ENCODE data around the gene DOCK2.

Gene DOCK2

DNA sequence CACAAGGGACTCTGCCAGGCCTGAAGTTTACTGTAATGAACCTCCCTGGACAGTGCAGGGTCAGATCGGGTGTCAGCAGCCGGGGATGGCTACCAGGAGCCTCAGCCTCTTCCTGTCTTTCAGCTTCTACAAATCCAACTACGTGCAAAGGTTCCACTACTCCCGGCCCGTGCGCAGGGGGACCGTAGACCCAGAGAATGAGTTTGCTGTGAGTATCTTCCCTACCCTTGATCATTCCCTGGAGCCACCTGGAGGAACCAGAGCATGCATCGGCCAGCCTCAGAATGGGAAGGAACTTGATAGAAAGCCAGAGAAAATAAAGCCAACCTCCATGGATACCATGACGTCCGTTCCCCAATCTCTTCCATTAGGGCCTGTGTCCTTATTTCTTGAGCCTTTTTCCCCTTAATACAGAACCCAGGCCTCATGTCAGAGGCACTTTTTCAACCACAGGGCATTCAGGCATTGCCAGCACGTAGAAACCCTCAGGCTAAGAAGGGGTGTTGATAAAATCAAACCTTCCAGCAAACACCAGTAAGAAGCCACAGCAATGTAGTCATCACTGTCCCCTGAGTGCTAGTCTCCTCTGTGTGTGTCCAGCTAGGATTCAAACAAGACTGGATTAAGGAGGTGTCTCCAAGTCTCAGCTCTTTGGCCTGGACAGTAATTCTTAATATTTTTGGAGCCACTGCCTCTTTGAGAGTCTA, 419.6 kb downstream of the DOCK2 start:
- DNase-seq: no peak
- TF ChIP-seq, protein P1, sequence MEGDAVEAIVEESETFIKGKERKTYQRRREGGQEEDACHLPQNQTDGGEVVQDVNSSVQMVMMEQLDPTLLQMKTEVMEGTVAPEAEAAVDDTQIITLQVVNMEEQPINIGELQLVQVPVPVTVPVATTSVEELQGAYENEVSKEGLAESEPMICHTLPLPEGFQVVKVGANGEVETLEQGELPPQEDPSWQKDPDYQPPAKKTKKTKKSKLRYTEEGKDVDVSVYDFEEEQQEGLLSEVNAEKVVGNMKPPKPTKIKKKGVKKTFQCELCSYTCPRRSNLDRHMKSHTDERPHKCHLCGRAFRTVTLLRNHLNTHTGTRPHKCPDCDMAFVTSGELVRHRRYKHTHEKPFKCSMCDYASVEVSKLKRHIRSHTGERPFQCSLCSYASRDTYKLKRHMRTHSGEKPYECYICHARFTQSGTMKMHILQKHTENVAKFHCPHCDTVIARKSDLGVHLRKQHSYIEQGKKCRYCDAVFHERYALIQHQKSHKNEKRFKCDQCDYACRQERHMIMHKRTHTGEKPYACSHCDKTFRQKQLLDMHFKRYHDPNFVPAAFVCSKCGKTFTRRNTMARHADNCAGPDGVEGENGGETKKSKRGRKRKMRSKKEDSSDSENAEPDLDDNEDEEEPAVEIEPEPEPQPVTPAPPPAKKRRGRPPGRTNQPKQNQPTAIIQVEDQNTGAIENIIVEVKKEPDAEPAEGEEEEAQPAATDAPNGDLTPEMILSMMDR (IDR thresholded peaks at IDR 0.05): no peak
- Mint-ChIP-seq H3K36me3 (ENCODE audit: low read depth) (no peaks in the 10 kb centered on the region), H3K27me3 (ENCODE audit: low read depth, poor library complexity) (peaks cover 17% of the 10 kb centered on the region), H3K27ac (no peak overlapping the region), H3K4me1 (peaks cover 14% of the 10 kb centered on the region), H3K4me3 (no peak overlapping the region), H3K9me3 (no peaks in the 10 kb centered on the region)

DNA sequence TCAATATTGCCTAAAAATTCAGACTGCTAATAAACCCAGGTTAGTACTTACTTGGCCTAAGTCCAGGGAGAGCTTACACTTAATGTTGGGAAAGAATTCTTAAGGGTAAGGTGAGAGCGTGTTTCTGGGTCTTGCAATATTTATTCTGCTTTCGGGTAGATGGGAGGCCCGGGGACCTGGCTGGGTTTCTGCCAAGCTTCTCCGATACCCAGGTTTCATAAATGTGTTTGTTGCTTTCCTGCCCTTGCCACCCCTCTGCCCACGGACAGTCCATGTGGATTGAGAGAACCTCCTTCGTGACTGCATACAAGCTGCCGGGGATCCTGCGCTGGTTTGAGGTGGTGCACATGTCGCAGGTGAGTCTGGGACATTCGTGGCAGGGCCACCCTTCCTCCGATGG, 420.2 kb downstream of the DOCK2 start:
- H3K27ac Mint-ChIP-seq: no peak overlapping the region
- H3K27me3 Mint-ChIP-seq (ENCODE audit: low read depth, poor library complexity): peaks cover 15% of the 10 kb centered on the region
- H3K36me3 Mint-ChIP-seq (ENCODE audit: low read depth): no peaks in the 10 kb centered on the region

DNA sequence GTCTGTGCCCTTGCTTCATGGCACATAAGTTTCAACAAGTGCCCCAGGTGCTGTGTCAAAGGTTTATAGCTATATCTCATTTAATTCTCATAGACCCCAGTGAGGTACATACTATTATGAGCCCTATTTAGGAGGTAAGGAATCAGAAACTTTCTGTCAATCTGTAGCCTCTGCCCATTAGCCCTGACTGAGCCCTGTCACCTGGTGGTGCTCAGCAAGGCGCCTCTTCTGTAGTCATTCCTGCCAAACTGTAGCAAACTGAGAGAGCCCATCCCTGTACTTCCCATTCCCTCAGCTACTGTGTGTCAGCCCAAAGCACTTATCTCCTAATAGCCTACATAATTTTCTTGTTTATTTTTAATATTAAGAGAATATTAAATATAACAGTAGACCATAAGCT, 422.1 kb downstream of the DOCK2 start:
- TF ChIP-seq, protein P1 (IDR thresholded peaks at IDR 0.05): no peak
- Mint-ChIP-seq H3K27me3 (ENCODE audit: low read depth, poor library complexity) (peaks cover 9% of the 10 kb centered on the region), H3K4me3 (no peak overlapping the region), H3K9me3 (no peaks in the 10 kb centered on the region), H3K36me3 (ENCODE audit: low read depth) (no peaks in the 10 kb centered on the region), H3K4me1 (peaks cover 14% of the 10 kb centered on the region), H3K27ac (no peak overlapping the region)
- DNase-seq: no peak

More for the DNA sequence above, 420.2 kb downstream of the DOCK2 start:
- DNase-seq: no peak
- no peak overlapping the region for H3K4me3 Mint-ChIP-seq
- H3K9me3 Mint-ChIP-seq: no peaks in the 10 kb centered on the region
- peaks cover 14% of the 10 kb centered on the region for H3K4me1 Mint-ChIP-seq
- TF ChIP-seq, protein P1 (IDR thresholded peaks at IDR 0.05): no peak

DNA sequence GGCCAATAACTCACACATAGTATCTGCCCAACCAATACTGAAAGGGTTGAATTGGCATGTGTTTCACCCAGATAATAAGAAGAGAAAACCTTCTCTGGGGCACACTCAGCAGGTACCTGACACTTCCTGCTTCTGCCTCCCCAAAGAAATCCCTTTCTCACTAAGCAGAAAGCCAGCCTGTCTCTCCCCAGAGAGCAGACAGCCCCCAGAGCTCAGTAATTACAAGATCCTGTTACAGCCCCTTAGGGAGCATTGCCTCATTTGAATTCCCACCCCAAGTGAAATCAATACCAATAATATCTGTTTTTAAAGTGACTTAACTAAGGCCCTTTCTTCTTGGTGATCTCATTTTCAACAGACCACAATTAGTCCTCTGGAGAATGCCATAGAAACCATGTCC, 430.1 kb downstream of the DOCK2 start:
- no peak overlapping the region for H3K4me3 Mint-ChIP-seq
- peaks cover 11% of the 10 kb centered on the region for H3K4me1 Mint-ChIP-seq
- H3K27me3 Mint-ChIP-seq (ENCODE audit: low read depth, poor library complexity): peaks cover 20% of the 10 kb centered on the region
- TF ChIP-seq, protein P1 (IDR thresholded peaks at IDR 0.05): no peak
- no peak for DNase-seq
- H3K36me3 Mint-ChIP-seq (ENCODE audit: low read depth): no peaks in the 10 kb centered on the region
- no peak overlapping the region for H3K27ac Mint-ChIP-seq
- H3K9me3 Mint-ChIP-seq: no peaks in the 10 kb centered on the region

DNA sequence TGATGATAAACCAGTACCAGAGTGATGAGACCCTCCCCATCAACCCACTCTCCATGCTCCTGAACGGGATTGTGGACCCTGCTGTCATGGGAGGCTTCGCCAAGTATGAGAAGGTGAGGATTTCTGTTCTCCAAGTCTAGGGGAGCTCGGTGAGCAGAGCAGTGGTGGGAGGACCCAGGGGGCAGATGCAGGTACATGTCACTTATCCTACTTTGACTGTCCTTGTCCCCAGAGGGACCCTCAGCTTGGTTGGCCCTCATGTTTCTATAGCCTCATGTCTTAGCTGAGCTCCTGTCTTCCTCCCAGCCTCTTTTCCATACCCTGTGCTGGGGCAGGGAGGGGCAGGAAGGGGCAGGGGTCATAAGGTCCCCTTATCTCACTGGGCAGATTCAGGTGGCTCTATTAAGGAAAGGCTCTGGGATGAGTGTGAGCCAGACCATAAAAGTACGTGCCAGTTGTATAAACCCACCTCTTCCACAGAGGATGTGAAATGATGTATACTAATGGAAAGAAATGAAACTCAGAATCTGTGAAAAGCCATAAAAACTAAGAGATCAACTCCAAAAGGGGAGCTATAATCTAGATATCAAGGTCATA, 430.6 kb downstream of the DOCK2 start:
- DNase-seq: no peak

More for the DNA sequence above, 430.6 kb downstream of the DOCK2 start:
- peaks cover 11% of the 10 kb centered on the region for H3K4me1 Mint-ChIP-seq
- H3K4me3 Mint-ChIP-seq: no peak overlapping the region
- H3K36me3 Mint-ChIP-seq (ENCODE audit: low read depth): no peaks in the 10 kb centered on the region
- no peaks in the 10 kb centered on the region for H3K9me3 Mint-ChIP-seq
- peaks cover 20% of the 10 kb centered on the region for H3K27me3 Mint-ChIP-seq (ENCODE audit: low read depth, poor library complexity)
- TF ChIP-seq, protein P1 (IDR thresholded peaks at IDR 0.05): no peak
- H3K27ac Mint-ChIP-seq: no peak overlapping the region

Measured in nephron progenitor cell (in vitro differentiated cells).